GM18868 (cell line): ENCODE measurements around the gene ISL2.

Experiments
- ATAC-seq: cut with Tn5 transposase; IDR thresholded peaks from one replicate; pipeline ENCODE4 v1.9.1; 2021; ENCODE audit warnings: mild to moderate bottlenecking, moderate library complexity; ENCODE audit not compliant: unreplicated experiment

The ISL2 gene

GRCh38 chr15:76341366-76342057 lies 4.9 kb downstream of the ISL2 start:
- ATAC-seq = no peak

DNA sequence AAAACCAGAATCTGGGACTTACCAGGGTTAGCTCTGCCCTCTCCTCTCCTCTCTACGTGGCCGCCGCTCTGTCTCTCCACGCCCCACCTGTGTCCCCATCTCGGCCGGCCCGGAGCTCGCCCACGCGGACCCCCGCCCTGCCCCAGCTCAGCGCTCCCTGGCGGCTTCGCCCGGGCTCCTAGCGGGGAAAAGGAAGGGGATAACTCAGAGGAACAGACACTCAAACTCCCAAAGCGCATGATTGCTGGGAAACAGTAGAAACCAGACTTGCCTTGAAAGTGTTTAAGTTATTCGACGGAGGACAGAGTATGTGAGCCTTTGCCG lies 5.4 kb downstream of the ISL2 start:
- no peak for ATAC-seq

DNA sequence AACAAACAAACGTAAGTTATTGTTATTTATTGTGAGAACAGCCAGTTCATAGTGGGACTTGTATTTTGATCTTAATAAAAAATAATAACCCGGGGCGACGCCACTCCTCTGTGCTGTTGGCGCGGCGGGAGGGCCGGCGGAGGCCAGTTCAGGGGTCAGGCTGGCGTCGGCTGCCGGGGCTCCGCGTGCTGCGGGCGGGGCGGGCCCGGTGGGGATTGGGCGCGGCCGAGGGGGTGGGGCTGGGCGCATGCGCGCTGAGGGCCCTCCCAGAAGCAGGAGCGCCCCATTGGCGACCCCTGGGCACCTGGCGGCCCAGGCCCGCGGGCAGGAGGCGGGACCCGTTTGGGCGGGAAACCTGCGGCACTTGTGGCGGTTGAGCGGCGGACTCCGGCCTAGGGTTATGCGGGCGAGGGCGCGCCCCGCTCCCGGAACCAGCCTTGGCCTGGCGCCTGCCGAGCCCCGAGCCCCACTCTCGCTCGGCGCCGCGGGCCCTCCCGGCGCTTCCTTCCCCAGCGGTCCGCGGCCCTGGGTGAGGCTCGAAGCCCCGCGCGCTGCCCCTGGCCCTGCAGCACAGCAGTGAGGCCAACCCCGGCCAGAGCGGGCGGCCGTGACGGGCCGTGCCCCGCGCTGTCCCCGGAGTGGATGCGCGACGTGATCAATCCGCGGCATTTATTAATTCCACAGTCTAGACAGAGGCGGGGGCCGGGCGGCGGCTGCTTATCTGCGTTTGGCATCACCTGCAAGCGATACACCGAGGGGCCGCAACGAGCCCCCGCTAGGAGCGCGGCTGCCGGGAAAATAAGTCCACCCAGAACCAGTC lies 6.0 kb downstream of the ISL2 start:
- ATAC-seq = no peak

DNA sequence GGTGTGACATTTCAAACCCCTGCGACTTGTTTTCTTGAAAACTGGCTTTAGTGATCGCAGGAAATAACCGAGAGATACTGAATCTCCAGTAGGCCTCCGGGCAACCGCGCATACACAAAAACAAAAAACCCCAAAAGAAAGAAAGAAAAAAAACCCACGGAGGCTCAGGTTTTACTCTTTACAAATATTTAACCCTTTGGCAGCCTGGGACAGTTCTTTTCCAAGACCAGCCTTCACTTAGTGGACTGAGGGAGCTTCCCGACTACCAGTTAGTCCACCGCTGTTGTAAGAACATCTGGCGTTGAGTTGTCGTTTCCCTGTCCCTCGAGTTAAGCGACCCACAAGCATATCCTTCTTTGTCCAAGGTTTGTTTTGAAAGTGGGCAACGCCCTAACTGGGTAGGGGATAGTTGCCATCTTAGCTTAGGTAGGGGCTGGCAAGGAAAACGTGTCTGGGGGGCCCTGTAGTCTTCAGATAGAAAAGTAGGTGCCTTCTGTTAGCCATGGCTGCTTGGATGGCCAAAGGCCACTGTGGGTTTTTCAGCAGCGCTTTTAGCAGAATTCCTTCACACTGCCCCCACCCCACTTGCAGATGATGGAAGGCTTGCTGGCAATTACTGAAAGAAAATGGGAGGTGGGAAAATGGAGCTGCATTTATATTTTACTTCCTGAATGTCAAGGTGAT lies 6.9 kb downstream of the ISL2 start:
- ATAC-seq = no peak

DNA sequence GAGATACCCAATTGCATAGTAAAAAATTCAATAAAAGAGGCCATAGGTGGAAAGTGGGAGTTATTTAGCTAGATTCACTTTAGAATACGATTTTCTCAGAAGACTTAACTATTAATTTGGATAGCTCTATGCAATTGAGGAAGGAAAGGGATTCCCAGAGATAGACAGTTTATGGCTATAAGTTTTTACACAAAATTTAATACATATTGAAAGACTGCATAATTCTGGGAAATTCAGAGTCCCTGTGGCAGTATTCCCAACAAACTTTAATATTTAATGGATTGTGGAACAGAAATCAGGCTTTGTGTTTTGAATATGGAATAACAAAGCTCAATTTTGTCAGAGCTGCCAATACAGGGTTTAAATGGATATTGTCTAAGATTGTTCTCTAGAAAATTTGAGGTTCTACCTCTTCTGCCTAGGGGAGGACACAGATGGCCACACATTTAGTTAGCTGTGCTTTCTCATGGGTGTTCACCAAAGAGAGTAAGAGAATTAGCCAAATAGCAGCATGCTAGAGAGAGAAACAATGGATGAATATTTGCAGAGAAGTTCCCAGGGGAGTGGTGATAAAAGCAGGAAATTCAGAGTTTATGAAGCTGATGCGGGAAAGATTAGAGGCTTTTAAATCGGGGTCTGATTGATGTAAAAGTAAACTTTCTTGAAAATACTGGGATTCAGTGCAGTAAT lies 8.5 kb downstream of the ISL2 start:
- ATAC-seq = no peak

DNA sequence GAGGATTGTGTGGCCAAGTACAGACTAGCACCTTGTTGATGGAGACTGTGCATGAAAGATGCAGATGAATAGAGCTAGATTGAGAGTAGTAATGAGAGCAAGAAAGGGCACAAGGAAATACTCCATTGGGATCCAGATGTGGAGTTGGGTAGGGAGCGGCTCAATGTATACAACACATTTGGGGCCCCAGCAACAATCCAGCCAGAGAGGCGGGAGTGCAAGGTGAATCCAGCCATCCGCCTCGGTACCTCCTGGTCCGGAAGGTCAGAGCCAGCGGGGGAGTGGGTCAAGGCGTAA lies 9.0 kb downstream of the ISL2 start:
- ATAC-seq = no peak

DNA sequence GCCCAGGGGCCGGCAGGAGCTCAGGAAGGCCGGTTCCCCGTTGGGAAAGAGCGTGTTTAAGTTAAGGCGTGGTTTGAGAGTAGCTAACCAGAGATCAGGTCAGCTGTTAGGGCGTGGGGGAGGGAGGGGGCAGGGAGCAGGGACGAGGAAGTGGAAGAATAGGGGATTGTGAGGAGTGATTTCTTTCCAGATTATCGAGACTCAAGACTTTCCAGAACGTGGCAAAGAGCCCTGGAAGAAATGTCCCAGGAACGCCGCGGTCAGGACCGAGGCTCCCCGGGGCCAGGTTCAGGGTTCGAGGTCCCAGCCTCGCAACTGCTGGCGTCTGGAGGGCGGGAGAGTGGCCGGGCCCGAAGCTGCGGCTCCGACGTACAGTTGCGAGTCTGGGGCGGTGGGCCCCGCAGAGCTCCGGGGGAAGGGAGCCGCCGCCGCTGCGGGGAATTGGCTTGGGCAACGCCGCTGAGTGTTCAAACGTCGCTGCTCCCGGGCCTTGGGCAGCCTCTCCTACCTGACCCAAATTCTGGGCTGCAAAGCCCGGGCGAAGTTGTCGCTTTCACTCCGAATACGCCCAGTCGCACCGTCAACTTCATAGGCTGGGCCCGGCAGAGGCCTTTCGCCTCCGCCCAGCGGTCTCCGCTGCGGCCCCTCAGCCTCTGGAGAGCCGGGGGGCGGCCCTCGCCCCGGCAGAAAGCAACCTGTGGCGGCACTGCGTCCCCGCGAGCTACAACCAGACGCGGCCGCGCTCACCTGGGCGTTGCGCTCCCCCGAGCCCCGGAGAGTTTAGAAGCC lies 9.5 kb downstream of the ISL2 start:
- peak; percentile 49 for ATAC-seq

- peak; percentile 29 for ATAC-seq
Observed at GRCh38 chr15:76346669-76347481, 10.3 kb downstream of the ISL2 start.

- ATAC-seq = no peak
Observed at GRCh38 chr15:76347482-76348055, 11.0 kb downstream of the ISL2 start.

DNA sequence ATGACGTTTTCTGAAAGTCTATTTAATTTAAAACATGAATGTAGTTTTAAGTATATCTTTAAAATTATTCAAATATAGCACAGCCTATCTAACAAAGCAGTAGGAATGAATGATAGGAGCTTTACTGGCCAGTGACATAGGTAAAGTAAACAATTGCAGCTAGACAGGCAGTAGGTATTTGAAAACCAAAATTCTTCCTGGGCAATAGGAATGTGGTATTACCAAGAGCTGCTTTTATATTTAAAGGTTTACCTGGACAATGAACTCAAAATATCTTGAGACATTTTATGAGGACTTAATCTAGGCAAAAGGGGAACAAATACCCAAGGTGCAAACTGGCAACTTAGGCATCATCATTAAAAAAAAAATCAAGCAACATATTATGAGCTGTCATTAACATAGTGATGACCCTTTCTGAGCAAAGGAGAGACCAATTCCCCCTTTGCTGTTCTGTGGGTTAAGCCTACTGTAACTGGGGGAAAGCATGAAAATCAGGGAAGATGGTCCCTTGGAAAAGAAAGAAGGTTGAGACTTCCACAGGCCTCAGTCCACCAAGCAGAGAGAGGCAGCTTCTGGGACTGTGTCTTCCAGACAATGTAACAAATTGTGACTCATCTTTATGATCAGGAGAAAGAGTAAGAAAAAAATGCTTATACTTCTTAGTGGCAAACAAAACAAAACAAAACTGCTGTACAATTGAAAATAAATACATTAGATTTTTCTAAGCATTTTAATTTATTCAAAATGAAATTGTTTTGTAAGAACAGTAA lies 12.9 kb downstream of the ISL2 start:
- ATAC-seq = no peak

DNA sequence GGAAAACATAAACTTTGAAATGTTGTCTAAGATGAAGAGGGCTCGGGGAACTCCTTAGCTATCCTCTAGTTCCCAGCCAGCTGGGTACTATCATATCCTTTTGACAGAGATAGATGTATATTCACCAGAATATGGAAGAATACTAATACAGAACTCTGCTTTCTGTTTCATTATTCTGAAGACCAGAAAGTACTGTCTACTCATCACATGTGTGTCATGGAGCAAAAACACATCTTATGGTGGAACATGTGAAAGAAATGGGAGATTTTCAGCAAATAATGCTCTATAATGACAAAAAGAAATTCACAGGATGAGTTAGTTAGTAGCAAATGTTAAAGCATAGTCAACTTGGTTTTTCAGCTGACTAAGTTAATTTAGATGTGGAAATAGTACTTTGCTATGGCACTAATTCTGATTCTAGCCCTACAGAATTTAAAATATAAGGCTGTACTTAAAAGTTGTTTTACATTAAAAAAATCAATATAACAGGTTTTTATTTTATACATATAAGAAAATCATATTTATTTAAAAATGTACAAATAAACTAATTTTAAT lies 16.5 kb downstream of the ISL2 start:
- ATAC-seq = no peak

DNA sequence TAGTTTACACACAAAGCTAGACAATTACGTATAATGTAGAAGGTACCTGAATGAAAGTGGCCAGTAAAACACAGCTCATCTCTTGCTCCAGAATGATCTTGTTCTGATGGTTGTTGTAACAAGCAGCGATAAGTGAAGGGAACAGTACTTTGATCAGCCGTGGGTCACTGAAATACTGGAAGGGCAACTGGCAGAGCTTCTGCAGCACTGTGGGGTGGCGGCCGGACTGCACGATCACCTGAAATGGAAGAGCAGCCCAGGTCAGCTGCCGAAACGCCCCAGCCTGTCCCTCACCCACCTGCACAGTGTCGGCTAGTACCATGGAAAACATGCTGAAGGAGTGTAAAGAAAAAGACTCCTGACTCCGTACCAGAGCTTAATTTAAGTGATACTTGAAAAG lies 17.3 kb downstream of the ISL2 start:
- ATAC-seq = no peak

DNA sequence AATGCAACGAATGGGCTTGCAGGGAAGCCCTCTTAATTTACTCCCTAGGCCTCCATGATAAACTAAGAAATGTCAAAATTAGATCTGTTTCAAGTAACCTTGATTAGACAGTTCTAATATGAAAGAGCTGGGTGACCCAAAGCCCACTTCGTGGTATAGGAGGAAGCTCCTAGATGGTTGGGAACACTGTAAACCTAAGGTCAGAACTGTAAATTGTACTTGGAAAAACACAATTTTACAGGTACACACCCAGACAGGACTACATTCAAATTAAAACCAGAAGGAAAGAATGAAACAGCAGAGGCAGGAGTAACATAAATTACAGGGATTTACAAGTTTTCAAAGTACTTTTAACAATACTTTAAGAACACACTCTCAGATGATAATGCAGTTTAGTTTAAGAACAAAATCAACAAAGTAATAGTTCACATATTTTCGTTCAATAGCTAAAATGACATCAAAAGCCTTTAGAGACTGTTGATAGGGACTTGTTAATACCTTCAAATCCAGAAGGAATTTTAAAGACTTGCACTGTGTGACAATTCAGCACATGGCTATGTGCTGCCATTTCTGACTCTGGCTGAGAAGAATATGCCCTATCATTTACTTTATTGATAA lies 18.4 kb downstream of the ISL2 start:
- no peak for ATAC-seq

GRCh38 chr15:76358453-76358852 lies 21.9 kb downstream of the ISL2 start:
- ATAC-seq = no peak

- ATAC-seq = no peak
Observed at GRCh38 chr15:76359152-76359551, 22.6 kb downstream of the ISL2 start.

DNA sequence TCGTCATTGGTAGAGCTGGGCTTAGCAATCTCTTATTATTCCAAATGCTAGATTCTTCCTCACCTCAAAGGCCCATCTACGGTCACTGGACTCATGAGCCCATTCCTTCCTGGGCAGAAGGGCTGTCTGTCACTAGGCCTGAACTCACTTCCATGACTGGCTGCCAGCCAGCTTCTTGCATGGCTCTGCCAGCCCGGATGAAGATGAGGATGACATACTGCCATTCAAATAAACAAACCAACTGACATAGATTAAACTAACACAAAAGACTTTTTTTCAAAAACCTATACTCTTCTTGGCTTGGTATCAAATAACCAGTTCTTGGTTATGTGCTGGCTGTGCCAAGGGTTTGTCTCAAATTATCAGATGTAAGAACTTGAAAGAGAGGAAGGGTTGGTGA lies 23.8 kb downstream of the ISL2 start:
- no peak for ATAC-seq

- ATAC-seq = no peak
Observed at GRCh38 chr15:76363251-76363650, 26.7 kb downstream of the ISL2 start.

DNA sequence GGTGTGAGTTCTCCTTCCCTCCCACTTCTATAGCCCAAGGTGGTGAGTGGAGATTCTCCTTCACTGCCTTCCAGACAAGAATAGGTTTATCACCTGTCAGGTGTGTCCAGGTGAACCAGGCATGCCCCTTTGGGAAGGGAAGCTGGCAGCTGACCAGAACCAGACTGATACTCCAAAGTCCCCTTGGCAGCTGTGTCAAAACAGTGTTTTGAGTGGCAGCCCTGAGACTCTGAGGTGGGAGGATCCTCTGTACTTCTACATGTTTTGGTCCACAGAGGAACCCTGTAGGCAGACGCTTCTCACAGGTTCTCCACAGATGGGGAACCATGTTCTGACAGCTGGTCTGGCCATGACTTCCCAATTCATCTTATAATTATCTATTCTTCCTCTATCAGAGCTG lies 30.1 kb downstream of the ISL2 start:
- ATAC-seq = no peak
